Brain microvascular endothelial cell (primary cell): ENCODE data around the gene AIPL1.

Experiments
- DNase-seq: peaks from one replicate; pipeline ENCODE4 v3.0.0-alpha.2; 2020
- H3K27ac ChIP-seq: fragments of 250-450 bp; sonication (Bioruptor Pico); 2 replicates; pipeline ENCODE4 v1.5.1; 2020; ENCODE audit warnings: mild to moderate bottlenecking, moderate library complexity
- H3K27me3 ChIP-seq: fragments of 250-450 bp; sonication (Bioruptor Pico); replicated peaks from 2 replicates; pipeline ENCODE4 v1.5.1; 2020; ENCODE audit warnings: mild to moderate bottlenecking
- H3K36me3 ChIP-seq: fragments of 250-450 bp; sonication (Bioruptor Pico); replicated peaks from 2 replicates; pipeline ENCODE4 v1.5.1; 2020; ENCODE audit warnings: mild to moderate bottlenecking
- H3K4me3 ChIP-seq: 2 replicates; pipeline ENCODE4 v1.5.1; 2011; ENCODE audit warnings: low read depth, mild to moderate bottlenecking, control low read depth, low read length, moderate library complexity
- CTCF ChIP-seq: IDR thresholded peaks from 2 replicates; pipeline ENCODE4 v1.5.1; 2011; ENCODE audit warnings: low read depth, mild to moderate bottlenecking, moderate library complexity, low read length, control low read depth, inconsistent platforms; ENCODE audit errors: missing control alignments
- in situ Hi-C: cut with HindIII; loops from 2 replicates; pipeline ENCODE4 v1.10.0; 2017; ENCODE audit warnings: low sequenced_read_pairs, low pct_ligation_motif_present

The AIPL1 gene

GRCh38 chr17:6464446-6465041 is 29.6 kb upstream of the AIPL1 start:
- in situ Hi-C loops: no loop called here
- Histone ChIP-seq H3K36me3 (no peaks in the 10 kb centered on the region), H3K27ac (no peak overlapping the region), H3K27me3 (no peaks in the 10 kb centered on the region), H3K4me3 (no peak overlapping the region)
- DNase-seq: no peak
- TF ChIP-seq CTCF: no peak

- TF ChIP-seq CTCF: no peak
- no peak overlapping the region for H3K4me3 ChIP-seq
- H3K27ac ChIP-seq: no peak overlapping the region
- DNase-seq: no peak
- no peaks in the 10 kb centered on the region for H3K27me3 ChIP-seq
- in situ Hi-C loops: no loop called here
- no peaks in the 10 kb centered on the region for H3K36me3 ChIP-seq
Measured at GRCh38 chr17:6463616-6464445, 28.9 kb upstream of the AIPL1 start.

GRCh38 chr17:6462692-6463091 is 27.8 kb upstream of the AIPL1 start:
- Histone ChIP-seq H3K27ac (no peak overlapping the region), H3K4me3 (no peak overlapping the region), H3K27me3 (no peaks in the 10 kb centered on the region), H3K36me3 (no peaks in the 10 kb centered on the region)
- TF ChIP-seq CTCF: no peak
- no peak for DNase-seq
- in situ Hi-C loops: no loop called here

- in situ Hi-C loops: no loop called here
- TF ChIP-seq CTCF: no peak
- Histone ChIP-seq H3K4me3 (no peak overlapping the region), H3K27me3 (no peaks in the 10 kb centered on the region), H3K36me3 (no peaks in the 10 kb centered on the region), H3K27ac (no peak overlapping the region)
- DNase-seq: no peak
Measured at GRCh38 chr17:6461792-6462524, 27.0 kb upstream of the AIPL1 start.

- Histone ChIP-seq H3K27ac (no peak overlapping the region), H3K27me3 (no peaks in the 10 kb centered on the region), H3K36me3 (no peaks in the 10 kb centered on the region), H3K4me3 (no peak overlapping the region)
- in situ Hi-C loops: no loop called here
- no peak for TF ChIP-seq CTCF
- no peak for DNase-seq
Measured at GRCh38 chr17:6461246-6461645, 26.3 kb upstream of the AIPL1 start.
